B cell (primary cell): ENCODE data around the gene SDK1. TPM values are rescaled to one million over a fixed set of nuclear protein-coding genes. Genes with fewer than 3 reads are reported as not detected.

Experiments
- ATAC-seq: fragments of 200-7000 bp; cut with Tn5 transposase; one replicate; pipeline ENCODE4 v1.10.0; 2021; ENCODE audit warnings: low read depth, mild to moderate bottlenecking, moderate number of reproducible peaks, moderate library complexity
- CTCF ChIA-PET: fragments of 350-600 bp; sonication (Branson Sonifier 250); formaldehyde crosslinking; loops from one replicate; lab custom pipeline; 2021; ENCODE audit warnings: antibody characterized with exemption, inconsistent platforms; lab: Charles Lee
- POLR2A ChIA-PET: fragments of 350-600 bp; sonication (Branson Sonifier 250); formaldehyde crosslinking; loops from one replicate; lab custom pipeline; 2021; ENCODE audit warnings: antibody characterized with exemption; lab: Charles Lee
- DNase-seq: peaks from one replicate; pipeline ENCODE4 v3.0.0; 2013
- H2AFZ ChIP-seq: 2 replicates; pipeline ENCODE4 v1.6.1; 2012; ENCODE audit warnings: mild to moderate bottlenecking, low read depth, low read length; ENCODE audit not compliant: insufficient read depth, poor library complexity, severe bottlenecking
- H3K27ac ChIP-seq, 2 donors: 1 replicate in 1 of 2; 2 replicates in 1 of 2; pipeline ENCODE4 v1.5.1; 2012 to 2013; ENCODE audit warnings: low read length in 2 of 2, mild to moderate bottlenecking in 2 of 2, moderate library complexity in 1 of 2
- H3K27me3 ChIP-seq, 4 experiments: fragments of 200-600 bp in 1 of 4; sonication (generic) in 1 of 4; replicated peaks in 1 of 4; 1 replicate in 2 of 4; 2 replicates in 2 of 4; pipeline versions ENCODE4 v1.6.1 to v1.7.0; 2013 to 2016; ENCODE audit warnings: low read length in 3 of 4, mild to moderate bottlenecking in 2 of 4, mixed read lengths in 1 of 4, moderate library complexity in 1 of 4; ENCODE audit not compliant: insufficient read depth in 4 of 4, control insufficient read depth in 3 of 4; ENCODE audit errors: control extremely low read depth in 1 of 4
- H3K36me3 ChIP-seq, 2 experiments: replicated peaks in 1 of 2; 1 replicate in 1 of 2; 2 replicates in 1 of 2; pipeline versions ENCODE4 v1.6.1 to v1.7.1; 2013; ENCODE audit warnings: low read length in 1 of 2; ENCODE audit not compliant: insufficient read depth in 2 of 2, control insufficient read depth in 1 of 2; ENCODE audit errors: control extremely low read depth in 1 of 2, extremely low read depth in 1 of 2
- H3K4me1 ChIP-seq, 2 donors: fragments of 200-600 bp in 1 of 2; sonication (generic) in 1 of 2; 1 replicate in 1 of 2; 2 replicates in 1 of 2; pipeline versions ENCODE4 v1.5.1 to v1.6.1; 2013 to 2017; ENCODE audit warnings: low read length in 2 of 2; ENCODE audit not compliant: control insufficient read depth in 2 of 2, insufficient read depth in 2 of 2
- H3K4me2 ChIP-seq: replicated peaks from 2 replicates; pipeline ENCODE3; 2012; ENCODE audit warnings: mild to moderate bottlenecking, low read depth, low read length; ENCODE audit not compliant: poor library complexity, severe bottlenecking
- H3K4me3 ChIP-seq, 5 experiments: fragments of 200-600 bp in 1 of 5; sonication (generic) in 1 of 5; 1 replicate in 3 of 5; 2 replicates in 2 of 5; pipeline versions ENCODE4 v1.5.1 to v1.7.0; 2011 to 2016; ENCODE audit warnings: low read length in 4 of 5, mild to moderate bottlenecking in 4 of 5, low read depth in 2 of 5, control low read depth in 1 of 5, moderate library complexity in 1 of 5; ENCODE audit not compliant: insufficient read depth in 1 of 5; ENCODE audit errors: control extremely low read depth in 1 of 5, extremely low read depth in 1 of 5
- H3K79me2 ChIP-seq: fragments of 200-600 bp; sonication (generic); one replicate; pipeline ENCODE4 v1.6.0; 2016; ENCODE audit warnings: low read length; ENCODE audit not compliant: control insufficient read depth, insufficient read depth
- H3K9ac ChIP-seq: fragments of 200-600 bp; sonication (generic); 2 replicates; pipeline ENCODE4 v1.6.1; 2017; ENCODE audit warnings: mild to moderate bottlenecking, low read length, moderate library complexity
- H3K9me3 ChIP-seq, 3 donors: one replicate each; pipeline versions ENCODE4 v1.6.1 to v1.7.1; 2013; ENCODE audit warnings: low read length in 2 of 3; ENCODE audit not compliant: control insufficient read depth in 2 of 3, insufficient read depth in 1 of 3; ENCODE audit errors: control extremely low read depth in 1 of 3
- H4K20me1 ChIP-seq: 2 replicates; pipeline ENCODE4 v1.6.0; 2012; ENCODE audit warnings: mild to moderate bottlenecking, low read length; ENCODE audit not compliant: insufficient read depth, control insufficient read depth, poor library complexity, severe bottlenecking
- H3K27ac Mint-ChIP-seq: one replicate; pipeline ENCODE4 v1.8.0; 2021; ENCODE audit warnings: mixed read lengths
- H3K27me3 Mint-ChIP-seq: one replicate; pipeline ENCODE4 v1.8.0; 2021; ENCODE audit warnings: mixed read lengths
- H3K4me1 Mint-ChIP-seq: one replicate; pipeline ENCODE4 v1.8.0; 2021; ENCODE audit warnings: mixed read lengths
- H3K4me3 Mint-ChIP-seq: one replicate; pipeline ENCODE4 v1.8.0; 2021; ENCODE audit warnings: mixed read lengths
- H3K9me3 Mint-ChIP-seq: one replicate; pipeline ENCODE4 v1.8.0; 2022; ENCODE audit warnings: mixed read lengths; ENCODE audit not compliant: insufficient read depth
- CTCF ChIP-seq: fragments of 200-600 bp; IDR thresholded peaks from one replicate; pipeline ENCODE4 v1.8.0; 2022; ENCODE audit warnings: antibody characterized with exemption, mild to moderate bottlenecking
- EZH2 ChIP-seq: IDR thresholded peaks from 2 replicates; pipeline ENCODE4 v1.6.1; 2012; ENCODE audit warnings: borderline replicate concordance, low read depth, mild to moderate bottlenecking, moderate library complexity, low read length; ENCODE audit not compliant: insufficient read depth, poor library complexity, severe bottlenecking
- WGBS: methylation state at CpG from one replicate; pipeline ENCODE4 v1.1.5; 2013; ENCODE audit warnings: missing lambda C conversion rate; ENCODE audit not compliant: insufficient coverage; 5-methylcytosine and 5-hydroxymethylcytosine counted together
- intact Hi-C: fragments of 100-400 bp; cut with micrococcal nuclease; formaldehyde crosslinking; loops from one replicate; pipeline ENCODE4 v1.10.0; 2022
- polyA plus RNA-seq: library from polyadenylated mRNA; depleted of rRNA; stranded (reverse); fragments of >200 nt; gene quantifications from 2 replicates; pipeline ENCODE4 v1.2.3, GENCODE V29; 2012
- total RNA-seq, 2 donors: library from RNA; stranded (reverse); fragments of 120-200 nt in 1 of 2; gene quantifications; 1 replicate in 1 of 2; 2 replicates in 1 of 2; pipeline versions ENCODE4 v1.2.3 to v1.2.4, GENCODE V29; 2013 to 2022

Gene SDK1
- total and polyA plus RNA-seq, 2 donors (not counting 1 experiment from before 2014, with no cell fraction given), result 0.73 to 2.0 TPM

GRCh38 chr7:4115442-4115841 lies 814.4 kb downstream of the SDK1 start:
- Histone ChIP-seq H3K4me3 (no peak overlapping the region), H4K20me1 (no peaks in the 10 kb centered on the region), H3K4me2 (no peak overlapping the region), H3K79me2 (no peaks in the 10 kb centered on the region), H3K27ac (no peak overlapping the region), H3K9ac (no peak overlapping the region), H3K9me3 (peaks cover 2 to 41% (median 6%) of the 10 kb centered on the region in 3 donors), H2AFZ (no peak overlapping the region), H3K36me3 (no peaks in the 10 kb centered on the region), H3K4me1 (no peaks in the 10 kb centered on the region), H3K27me3 (no peaks in the 10 kb centered on the region)
- ATAC-seq, result no peak
- no peak for DNase-seq
- no peak for TF ChIP-seq CTCF
- TF ChIP-seq EZH2, result no peak
- no peak overlapping the region for H3K4me3 Mint-ChIP-seq
- ChIA-PET POLR2A (no interaction called here), CTCF (no interaction called here)
- intact Hi-C loops, result no loop called here
- 82% methylated on average over 5 of the region's 7 CpGs for WGBS
- peaks cover 11% of the 10 kb centered on the region for H3K9me3 Mint-ChIP-seq
- H3K27me3 Mint-ChIP-seq, result no peaks in the 10 kb centered on the region
- H3K4me1 Mint-ChIP-seq, result no peaks in the 10 kb centered on the region
- H3K27ac Mint-ChIP-seq, result no peak overlapping the region

- no peaks in the 10 kb centered on the region for H3K4me1 Mint-ChIP-seq
- intact Hi-C loops, result no loop called here
- no peaks in the 10 kb centered on the region for H3K27me3 ChIP-seq
These were observed 815.0 kb downstream of the SDK1 start for GRCh38 chr7:4115941-4116610.

More at GRCh38 chr7:4115941-4116610, 815.0 kb downstream of the SDK1 start:
- no peak for ATAC-seq
- H3K9me3 ChIP-seq, result peaks cover 2 to 42% (median 6%) of the 10 kb centered on the region in 3 donors
- POLR2A ChIA-PET, result no interaction called here
- no peak overlapping the region for H3K4me3 ChIP-seq
- no peaks in the 10 kb centered on the region for H3K27me3 Mint-ChIP-seq
- WGBS, result 89% methylated on average over 17 of the region's 19 CpGs
- no peaks in the 10 kb centered on the region for H3K36me3 ChIP-seq
- H3K4me3 Mint-ChIP-seq, result no peak overlapping the region
- H4K20me1 ChIP-seq, result no peaks in the 10 kb centered on the region
- CTCF ChIA-PET, result no interaction called here
- H3K4me1 ChIP-seq, result no peaks in the 10 kb centered on the region
- H3K9ac ChIP-seq, result no peak overlapping the region
- H3K27ac Mint-ChIP-seq, result no peak overlapping the region
- no peak overlapping the region for H3K4me2 ChIP-seq
- no peak for DNase-seq
- H3K79me2 ChIP-seq, result no peaks in the 10 kb centered on the region
- TF ChIP-seq CTCF (no peak), EZH2 (no peak)
- H2AFZ ChIP-seq, result no peak overlapping the region
- H3K9me3 Mint-ChIP-seq, result peaks cover 11% of the 10 kb centered on the region
- H3K27ac ChIP-seq, result no peak overlapping the region
